GM12875 (cell line): Measurements from ENCODE around the gene SDK1.

Source experiments
- H3K4me3 ChIP-seq: one replicate; pipeline ENCODE4 v1.5.1; 2011; ENCODE audit warnings: low read depth, low read length, control low read depth
- TF ChIP-seq, protein P1 (sequence below): IDR thresholded peaks from 2 replicates; pipeline ENCODE4 v1.5.1; 2011; ENCODE audit warnings: low read depth, mild to moderate bottlenecking, control low read depth, inconsistent platforms, low read length, moderate library complexity, borderline replicate concordance; ENCODE audit not compliant: insufficient read depth

Gene SDK1

DNA sequence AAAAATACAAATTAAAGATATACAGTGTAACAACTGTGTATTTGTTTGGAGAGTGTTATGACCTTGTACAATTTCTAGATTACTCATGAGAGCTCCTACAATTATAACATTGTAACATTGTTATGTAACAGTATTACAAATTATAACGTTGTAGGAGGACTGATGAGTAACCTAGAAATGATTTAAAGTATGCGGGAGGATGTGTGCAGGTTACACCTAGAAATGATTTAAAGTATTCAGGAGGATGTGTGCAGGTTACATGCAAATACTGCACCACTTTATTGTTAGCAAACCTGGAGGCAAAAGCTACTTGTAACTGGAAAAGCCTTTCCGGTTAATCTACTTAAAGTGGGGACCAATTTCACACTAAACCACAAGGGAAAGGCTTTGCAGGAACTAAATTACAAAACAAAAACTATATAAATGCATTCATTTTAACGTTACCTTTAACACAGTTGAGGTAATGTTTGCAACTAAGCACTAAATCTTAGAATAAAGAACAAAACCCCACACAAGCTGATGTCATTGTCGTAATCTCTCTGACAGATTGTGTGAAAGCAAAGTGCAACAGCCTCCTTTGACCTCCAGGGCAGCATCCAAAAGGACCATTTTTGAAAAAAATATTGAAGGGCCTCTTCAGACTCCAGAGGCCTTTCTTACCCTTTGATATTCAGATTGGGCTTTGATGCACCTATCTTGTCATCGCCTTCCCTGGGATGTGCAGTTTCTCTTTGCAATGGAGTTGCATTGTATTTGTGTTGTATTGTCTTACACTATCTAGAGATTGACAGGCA is 858.9 kb downstream of the SDK1 start:
- H3K4me3 ChIP-seq: no peak overlapping the region
- TF ChIP-seq, protein P1, sequence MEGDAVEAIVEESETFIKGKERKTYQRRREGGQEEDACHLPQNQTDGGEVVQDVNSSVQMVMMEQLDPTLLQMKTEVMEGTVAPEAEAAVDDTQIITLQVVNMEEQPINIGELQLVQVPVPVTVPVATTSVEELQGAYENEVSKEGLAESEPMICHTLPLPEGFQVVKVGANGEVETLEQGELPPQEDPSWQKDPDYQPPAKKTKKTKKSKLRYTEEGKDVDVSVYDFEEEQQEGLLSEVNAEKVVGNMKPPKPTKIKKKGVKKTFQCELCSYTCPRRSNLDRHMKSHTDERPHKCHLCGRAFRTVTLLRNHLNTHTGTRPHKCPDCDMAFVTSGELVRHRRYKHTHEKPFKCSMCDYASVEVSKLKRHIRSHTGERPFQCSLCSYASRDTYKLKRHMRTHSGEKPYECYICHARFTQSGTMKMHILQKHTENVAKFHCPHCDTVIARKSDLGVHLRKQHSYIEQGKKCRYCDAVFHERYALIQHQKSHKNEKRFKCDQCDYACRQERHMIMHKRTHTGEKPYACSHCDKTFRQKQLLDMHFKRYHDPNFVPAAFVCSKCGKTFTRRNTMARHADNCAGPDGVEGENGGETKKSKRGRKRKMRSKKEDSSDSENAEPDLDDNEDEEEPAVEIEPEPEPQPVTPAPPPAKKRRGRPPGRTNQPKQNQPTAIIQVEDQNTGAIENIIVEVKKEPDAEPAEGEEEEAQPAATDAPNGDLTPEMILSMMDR: no peak

DNA sequence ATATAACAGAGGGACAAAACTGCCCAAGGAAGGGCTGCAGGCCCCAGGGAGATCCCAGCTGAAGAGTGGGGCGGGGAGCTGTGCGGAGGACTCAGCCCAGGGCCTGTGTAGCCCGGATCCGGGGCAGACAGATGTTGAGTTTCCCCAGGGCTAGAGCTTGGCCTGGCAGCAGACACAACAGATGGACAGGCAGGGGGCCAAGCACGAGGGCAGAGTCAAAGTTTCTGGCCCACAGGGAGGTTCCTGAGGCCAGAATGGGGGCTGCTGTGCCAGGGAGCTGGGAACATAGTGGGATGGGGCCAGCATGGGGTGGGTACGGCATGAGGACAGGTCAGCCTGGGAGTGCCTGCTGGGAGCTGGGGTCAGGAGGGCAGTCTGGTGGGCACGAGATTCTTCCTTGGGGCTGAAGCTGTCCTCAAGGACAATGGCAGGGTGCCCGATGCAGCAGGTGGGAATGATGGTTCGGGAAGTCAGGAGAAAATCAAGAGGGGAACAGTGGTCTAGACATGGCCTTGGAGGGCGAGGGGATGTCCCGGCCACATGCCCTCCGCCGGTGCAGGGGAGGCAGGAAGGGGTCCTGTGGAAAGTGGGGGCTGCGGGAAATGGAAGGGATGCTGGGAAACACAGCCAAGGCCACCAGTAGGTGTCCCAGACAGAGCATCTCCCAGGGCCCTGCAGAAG is 862.0 kb downstream of the SDK1 start:
- TF ChIP-seq, protein P1: no peak
- H3K4me3 ChIP-seq: no peak overlapping the region

DNA sequence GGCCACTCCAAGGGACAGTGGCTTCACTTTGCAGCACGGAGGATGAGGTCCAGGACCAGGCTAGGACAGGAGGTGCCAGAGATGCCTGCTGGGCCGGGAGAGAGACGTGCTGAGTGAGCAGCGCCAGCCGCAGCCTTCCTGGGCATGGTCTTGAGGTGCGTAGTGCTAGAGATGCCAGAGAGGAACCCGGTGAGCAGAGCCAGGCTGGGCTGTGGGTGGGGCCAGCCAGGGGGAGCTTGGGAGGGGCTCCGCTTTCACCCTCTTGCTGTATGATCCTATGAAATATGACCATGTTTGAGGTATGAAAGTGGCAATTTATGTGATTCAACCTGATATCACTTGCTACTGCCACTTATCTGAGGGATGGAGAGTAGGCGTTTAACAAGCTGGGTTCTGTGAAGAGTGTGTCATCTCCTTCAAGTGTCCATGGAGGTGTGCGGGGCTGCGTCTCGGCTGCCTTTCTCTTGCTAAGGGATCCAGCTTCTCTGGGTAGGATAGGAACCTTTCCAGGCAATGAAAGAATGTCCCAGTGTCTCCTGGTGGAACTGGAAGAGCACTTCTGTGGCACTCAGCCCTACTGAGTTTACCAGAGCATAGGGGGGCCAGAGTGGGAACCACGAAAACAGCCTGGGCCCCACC is 862.6 kb downstream of the SDK1 start:
- TF ChIP-seq, protein P1: no peak
- no peak overlapping the region for H3K4me3 ChIP-seq

DNA sequence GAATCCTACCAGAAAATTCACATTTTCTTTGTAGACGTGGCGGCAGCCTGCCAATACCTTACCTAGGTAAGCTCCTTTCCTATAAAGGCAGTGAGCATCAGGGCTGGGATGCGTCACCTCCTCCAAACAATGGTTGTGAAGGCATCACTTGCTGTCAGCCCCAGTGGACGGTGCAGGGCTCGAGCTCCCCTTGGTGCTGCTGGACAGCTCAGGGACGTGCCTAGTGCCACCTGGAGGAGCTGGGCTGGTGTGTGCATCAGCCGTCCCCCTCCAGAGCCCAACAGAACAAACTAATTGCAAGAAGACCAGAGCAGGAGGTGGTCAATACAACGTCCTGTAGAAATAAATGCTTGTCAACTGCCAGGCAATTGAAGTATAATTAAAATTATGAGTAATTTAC is 863.5 kb downstream of the SDK1 start:
- H3K4me3 ChIP-seq: no peak overlapping the region
- TF ChIP-seq, protein P1: no peak

DNA sequence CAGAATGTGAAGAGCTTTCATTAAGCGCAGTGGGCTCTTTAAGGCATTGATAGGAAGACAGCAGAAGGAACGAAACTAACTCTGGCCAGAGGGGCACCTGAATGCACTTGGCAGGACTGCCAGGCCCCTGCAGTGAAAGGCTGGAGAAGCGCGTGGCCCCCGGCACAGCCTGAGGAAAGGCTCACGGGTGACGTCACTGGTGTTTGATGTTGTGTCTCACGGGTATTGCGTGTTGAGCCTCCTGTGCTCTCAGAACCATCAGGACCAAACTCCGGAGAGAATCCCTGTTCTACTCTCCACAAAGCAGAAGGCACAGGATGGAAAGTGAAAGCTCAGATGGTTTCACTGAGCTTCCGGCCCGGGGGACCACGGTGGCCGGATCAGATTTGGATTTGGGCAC is 865.3 kb downstream of the SDK1 start:
- TF ChIP-seq, protein P1: no peak
- no peak overlapping the region for H3K4me3 ChIP-seq

DNA sequence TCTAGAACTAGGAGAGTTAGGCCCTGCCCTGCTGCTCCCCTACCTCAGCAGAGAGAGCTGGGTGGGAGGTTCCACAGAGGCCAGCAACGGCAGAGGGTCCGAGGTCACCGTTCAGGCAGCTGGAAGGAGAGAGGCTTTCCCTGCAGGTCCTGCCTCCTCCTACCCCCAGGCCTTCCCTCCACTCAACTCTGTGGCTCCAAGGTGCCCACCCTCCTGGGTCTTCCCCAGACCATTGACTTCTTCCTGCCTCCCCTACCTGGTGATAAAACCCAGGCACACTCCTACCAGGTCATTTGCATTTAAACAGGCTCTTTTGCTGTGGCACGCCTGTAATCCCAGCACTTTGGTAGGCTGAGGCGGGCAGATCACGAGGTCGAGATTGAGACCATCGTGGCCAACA is 865.8 kb downstream of the SDK1 start:
- TF ChIP-seq, protein P1: no peak

DNA sequence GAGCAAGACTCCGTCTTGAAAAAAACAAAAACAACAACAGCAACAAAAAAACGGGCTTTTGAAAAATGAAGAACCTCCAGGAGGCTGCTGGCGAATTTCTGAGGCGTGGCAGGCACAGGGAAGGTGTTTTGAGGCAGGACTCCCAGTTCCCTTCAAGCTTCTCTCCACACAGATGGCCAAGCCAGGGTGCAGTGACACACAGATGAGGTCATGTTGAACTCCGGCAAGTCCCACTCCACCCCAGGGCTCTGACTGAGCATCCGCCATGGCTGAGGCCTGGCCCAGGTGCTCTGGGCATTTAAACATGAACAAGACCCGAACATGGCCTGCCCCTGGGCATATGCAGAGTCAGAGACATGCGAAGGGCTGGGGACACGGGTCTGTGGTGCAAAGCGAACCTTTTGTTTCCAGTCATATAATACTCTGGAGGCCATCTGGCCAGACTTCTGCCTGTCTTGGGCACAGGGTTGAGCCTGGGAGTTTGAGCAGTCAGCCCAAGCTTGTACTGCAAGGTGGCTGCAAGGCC is 866.4 kb downstream of the SDK1 start:
- TF ChIP-seq, protein P1: no peak
- H3K4me3 ChIP-seq: no peak overlapping the region

More for the DNA sequence above, 865.8 kb downstream of the SDK1 start:
- H3K4me3 ChIP-seq: no peak overlapping the region
